Right lobe of liver (tissue), 4 donors: Measurements from ENCODE around the gene ARSA.

Experiments
- POLR2A ChIP-seq: fragments of 450-650 bp; IDR thresholded peaks from one replicate; pipeline ENCODE4 v1.6.1; 2017; ENCODE audit warnings: antibody characterized with exemption, mild to moderate bottlenecking
- TF ChIP-seq, protein P1 (sequence below), 4 donors: fragments of 200-600 bp in 3 of 4; fragments of 450-650 bp in 1 of 4; IDR thresholded peaks; one replicate each; pipeline versions ENCODE4 v1.5.1 to v1.8.0; 2016 to 2022; ENCODE audit warnings: antibody characterized with exemption in 4 of 4, mild to moderate bottlenecking in 2 of 4
- donor health status: DM: no; HTN: no; CAD: no.
- donor health status: DM: no; HTN: no; CAD: no.
- donor health status: DM: no; HTN: yes; CAD: no.

- TF ChIP-seq, protein P1, sequence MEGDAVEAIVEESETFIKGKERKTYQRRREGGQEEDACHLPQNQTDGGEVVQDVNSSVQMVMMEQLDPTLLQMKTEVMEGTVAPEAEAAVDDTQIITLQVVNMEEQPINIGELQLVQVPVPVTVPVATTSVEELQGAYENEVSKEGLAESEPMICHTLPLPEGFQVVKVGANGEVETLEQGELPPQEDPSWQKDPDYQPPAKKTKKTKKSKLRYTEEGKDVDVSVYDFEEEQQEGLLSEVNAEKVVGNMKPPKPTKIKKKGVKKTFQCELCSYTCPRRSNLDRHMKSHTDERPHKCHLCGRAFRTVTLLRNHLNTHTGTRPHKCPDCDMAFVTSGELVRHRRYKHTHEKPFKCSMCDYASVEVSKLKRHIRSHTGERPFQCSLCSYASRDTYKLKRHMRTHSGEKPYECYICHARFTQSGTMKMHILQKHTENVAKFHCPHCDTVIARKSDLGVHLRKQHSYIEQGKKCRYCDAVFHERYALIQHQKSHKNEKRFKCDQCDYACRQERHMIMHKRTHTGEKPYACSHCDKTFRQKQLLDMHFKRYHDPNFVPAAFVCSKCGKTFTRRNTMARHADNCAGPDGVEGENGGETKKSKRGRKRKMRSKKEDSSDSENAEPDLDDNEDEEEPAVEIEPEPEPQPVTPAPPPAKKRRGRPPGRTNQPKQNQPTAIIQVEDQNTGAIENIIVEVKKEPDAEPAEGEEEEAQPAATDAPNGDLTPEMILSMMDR (IDR thresholded peaks at IDR 0.05) = no peak
- TF ChIP-seq POLR2A = no peak
Observed at GRCh38 chr22:50665738-50666137, 37.8 kb upstream of the ARSA start.
